CD4-positive, CD25-positive, alpha-beta regulatory T cell (primary cell): ENCODE measurements around the gene DYNLT2. TPM values are rescaled to one million over a fixed set of nuclear protein-coding genes. Genes with fewer than 3 reads are reported as not detected.

Experiments used
- ATAC-seq, 2 donors: fragments of 150-1000 bp; cut with Tn5 transposase; one replicate each; pipeline ENCODE4 v1.10.0; 2021; ENCODE audit warnings: low read depth in 2 of 2, moderate number of reproducible peaks in 2 of 2, moderate library complexity in 1 of 2
- DNase-seq, 3 donors: peaks; one replicate each; pipeline versions ENCODE4 v3.0.0 to v3.0.0-alpha.2; 2012 to 2022; ENCODE audit warnings: mixed read lengths in 1 of 3
- H3K27ac ChIP-seq: one replicate; pipeline ENCODE4 v1.7.0; 2013; ENCODE audit warnings: mild to moderate bottlenecking, low read length; ENCODE audit not compliant: insufficient read depth, poor library complexity, severe bottlenecking
- H3K27me3 ChIP-seq: one replicate; pipeline ENCODE4 v1.7.0; 2013; ENCODE audit warnings: low read length; ENCODE audit not compliant: control insufficient read depth, insufficient read depth
- H3K36me3 ChIP-seq: one replicate; pipeline ENCODE4 v1.7.0; 2013; ENCODE audit warnings: mild to moderate bottlenecking, low read length, moderate library complexity; ENCODE audit not compliant: control insufficient read depth, insufficient read depth
- H3K4me1 ChIP-seq: 2 replicates; pipeline ENCODE4 v1.7.0; 2013; ENCODE audit warnings: mild to moderate bottlenecking, low read length; ENCODE audit not compliant: insufficient read depth, control insufficient read depth, poor library complexity, severe bottlenecking
- H3K4me3 ChIP-seq: one replicate; pipeline ENCODE4 v1.7.0; 2013; ENCODE audit warnings: low read depth, mild to moderate bottlenecking, low read length, moderate library complexity
- H3K9me3 ChIP-seq, 2 experiments: 1 replicate in 1 of 2; 2 replicates in 1 of 2; pipeline ENCODE4 v1.7.0; 2013; ENCODE audit warnings: low read length in 2 of 2, mild to moderate bottlenecking in 1 of 2, moderate library complexity in 1 of 2; ENCODE audit not compliant: control insufficient read depth in 2 of 2
- H3K27ac Mint-ChIP-seq, 3 donors: one replicate each; pipeline ENCODE4 v1.8.0; 2020 to 2022; ENCODE audit warnings: mild to moderate bottlenecking in 3 of 3, mixed read lengths in 3 of 3, moderate library complexity in 2 of 3
- H3K27me3 Mint-ChIP-seq: one replicate; pipeline ENCODE4 v1.8.0; 2022; ENCODE audit warnings: mild to moderate bottlenecking, mixed read lengths
- H3K36me3 Mint-ChIP-seq: one replicate; pipeline ENCODE4 v1.8.0; 2020; ENCODE audit warnings: mixed read lengths
- H3K4me1 Mint-ChIP-seq, 4 donors: one replicate each; pipeline ENCODE4 v1.8.0; 2020 to 2022; ENCODE audit warnings: mixed read lengths in 4 of 4, mild to moderate bottlenecking in 1 of 4
- H3K4me3 Mint-ChIP-seq, 4 donors: one replicate each; pipeline ENCODE4 v1.8.0; 2020 to 2022; ENCODE audit warnings: mild to moderate bottlenecking in 4 of 4, mixed read lengths in 4 of 4, moderate library complexity in 3 of 4
- H3K9me3 Mint-ChIP-seq, 7 donors: one replicate each; pipeline ENCODE4 v1.8.0; 2020 to 2022; ENCODE audit warnings: mixed read lengths in 7 of 7, mild to moderate bottlenecking in 3 of 7, moderate library complexity in 2 of 7
- polyA plus RNA-seq, 4 donors: library from polyadenylated mRNA; unstranded; fragments of 300-500 nt; fragmentation: Illumina TruSeq; gene quantifications; one replicate each; pipeline ENCODE4 v1.2.3, GENCODE V29; 2021
- total RNA-seq: library from RNA; stranded (reverse); gene quantifications from one replicate; pipeline ENCODE4 v1.2.3, GENCODE V29; 2022

DYNLT2 gene
- total and polyA plus RNA-seq, 5 donors from 2014 or later: 0.48 to 3.9 (median 1.1) TPM

GRCh38 chr6:169726049-169726400 is 25.3 kb downstream of the DYNLT2 start:
- Histone ChIP-seq H3K4me3 (no peak overlapping the region), H3K36me3 (no peaks in the 10 kb centered on the region), H3K27ac (no peak overlapping the region), H3K9me3 (no peaks in the 10 kb centered on the region), H3K4me1 (peaks cover 27% of the 10 kb centered on the region), H3K27me3 (no peaks in the 10 kb centered on the region)
- Mint-ChIP-seq H3K4me3 (peak overlapping the region; percentile 83 to 92 (median 90)), H3K9me3 (no peaks in the 10 kb centered on the region), H3K27ac (peak overlapping the region in 1 of 3 donors; percentile 56), H3K4me1 (peaks cover 13 to 42% (median 25%) of the 10 kb centered on the region in 4 donors), H3K27me3 (peaks cover 4% of the 10 kb centered on the region), H3K36me3 (no peaks in the 10 kb centered on the region)
- DNase-seq: no peak
- no peak for ATAC-seq

DNA sequence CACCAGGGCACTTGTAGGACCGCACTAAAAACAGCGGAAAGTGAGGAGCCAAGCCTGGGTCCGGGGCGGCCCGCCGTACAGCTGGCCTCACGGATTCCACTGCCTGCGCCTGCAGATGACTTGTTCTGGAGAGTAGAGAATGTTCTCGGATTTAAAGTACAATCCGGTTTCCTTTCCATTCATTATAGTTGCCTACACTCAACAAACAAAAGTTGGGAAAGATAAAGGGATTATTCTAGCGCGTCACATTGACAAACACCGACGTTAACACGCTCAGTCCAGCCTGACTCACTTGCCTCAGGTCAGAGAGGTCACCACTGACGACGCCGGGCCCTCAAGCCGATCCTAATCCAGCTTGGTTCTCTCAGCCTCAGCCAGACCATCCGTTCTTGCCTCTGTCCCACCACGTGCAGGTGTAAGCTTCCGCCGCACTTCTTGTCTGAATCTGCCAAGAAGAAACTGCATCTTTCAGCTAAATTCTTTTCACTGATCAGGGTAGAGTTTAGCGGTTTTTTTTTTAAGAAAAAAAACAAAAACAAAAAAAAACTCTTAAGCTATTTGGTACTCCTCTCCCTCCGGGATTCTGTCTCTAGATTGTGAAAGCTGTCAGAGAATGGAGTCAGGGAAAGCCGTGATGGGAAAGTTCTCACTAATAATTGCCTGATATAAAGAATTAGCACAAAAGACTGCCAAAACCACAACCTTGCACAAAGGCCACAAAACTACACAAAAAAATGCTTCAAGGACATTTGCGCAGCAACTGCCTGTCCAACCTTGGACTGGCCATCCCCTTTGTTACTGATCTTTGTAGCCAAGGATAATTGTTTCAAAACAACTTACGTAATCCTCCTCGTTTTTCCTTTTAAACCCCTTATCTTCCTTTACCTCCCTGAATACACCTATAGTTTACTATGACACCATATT is 26.0 kb downstream of the DYNLT2 start:
- Mint-ChIP-seq H3K4me3 (peak overlapping the region; percentile 83 to 92 (median 90)), H3K9me3 (no peaks in the 10 kb centered on the region), H3K27me3 (peaks cover 4% of the 10 kb centered on the region), H3K36me3 (peaks cover under 1% of the 10 kb centered on the region), H3K4me1 (peaks cover 15 to 43% (median 31%) of the 10 kb centered on the region in 4 donors), H3K27ac (peak overlapping the region; percentile 79 to 91 (median 85))
- no peak for ATAC-seq
- peak overlapping the region; percentile 68 for H3K4me3 ChIP-seq
- H3K36me3 ChIP-seq: no peaks in the 10 kb centered on the region
- H3K27me3 ChIP-seq: no peaks in the 10 kb centered on the region
- H3K4me1 ChIP-seq: peaks cover 32% of the 10 kb centered on the region
- DNase-seq: peak in 2 of 3 donors; percentile 9 to 20
- H3K27ac ChIP-seq: peak overlapping the region; percentile 70
- H3K9me3 ChIP-seq: no peaks in the 10 kb centered on the region

DNA sequence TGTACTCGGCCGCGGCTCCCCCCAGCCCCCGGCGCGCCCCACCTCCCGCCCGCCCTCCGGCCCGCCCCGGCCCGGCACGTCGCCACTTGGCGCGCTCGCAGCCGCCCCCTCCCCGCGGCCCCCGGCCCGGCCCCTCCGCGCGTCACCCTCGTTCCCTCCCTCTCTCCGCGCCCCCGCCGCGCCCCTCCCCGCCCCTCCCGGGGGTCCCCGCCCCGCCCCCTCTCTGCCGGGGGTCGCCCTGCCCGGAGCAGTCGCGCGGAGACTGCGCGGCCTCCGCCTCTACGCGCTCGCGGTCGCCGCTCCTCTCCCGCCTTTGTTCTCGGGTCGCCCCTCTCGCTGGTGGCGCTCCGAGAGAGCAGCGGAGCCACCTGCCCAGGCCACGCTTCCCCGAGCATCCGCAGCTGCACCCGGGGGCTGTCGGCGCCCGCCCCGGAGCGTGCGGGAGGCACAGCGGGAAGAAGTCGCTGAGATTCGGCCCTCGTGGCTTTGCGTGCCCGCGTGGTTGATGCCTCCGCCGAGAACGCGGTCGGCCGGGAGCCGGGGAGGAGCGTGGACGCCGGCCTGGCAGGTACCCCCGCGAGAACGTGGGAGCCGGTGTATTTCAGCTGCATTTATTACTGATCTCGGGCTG is 26.8 kb downstream of the DYNLT2 start, which contains the start of gene PHF10:
PHF10 (minus strand) TSS at position 7 of the 631 bp plus-strand sequence. CDS start 569 bp downstream, outside the sequence.
- peaks cover 19 to 51% (median 37%) of the 10 kb centered on the region in 4 donors for H3K4me1 Mint-ChIP-seq

GRCh38 chr6:169723991-169724493 is 27.3 kb downstream of the DYNLT2 start:
- peaks cover 39% of the 10 kb centered on the region for H3K4me1 ChIP-seq
- Mint-ChIP-seq H3K4me3 (peak overlapping the region in 2 of 4 donors; percentile 63 to 80), H3K27me3 (peaks cover 4% of the 10 kb centered on the region), H3K36me3 (peaks cover 5% of the 10 kb centered on the region), H3K27ac (peak overlapping the region in 1 of 3 donors; percentile 44), H3K4me1 (peaks cover 24 to 56% (median 43%) of the 10 kb centered on the region in 4 donors), H3K9me3 (no peaks in the 10 kb centered on the region)
- no peaks in the 10 kb centered on the region for H3K9me3 ChIP-seq
- H3K4me3 ChIP-seq: no peak overlapping the region
- no peaks in the 10 kb centered on the region for H3K27me3 ChIP-seq
- peak; percentile 45 to 48 for ATAC-seq
- peak overlapping the region; percentile 23 for H3K27ac ChIP-seq
- H3K36me3 ChIP-seq: peaks cover 4% of the 10 kb centered on the region
- DNase-seq: peak; percentile 38 to 48 (median 46)

More for the DNA sequence above, 26.8 kb downstream of the DYNLT2 start, which contains the start of gene PHF10:
- peak within 1 kb of the TSS; percentile 93 to 99 (median 96) for H3K27ac Mint-ChIP-seq
- peaks cover 5% of the 10 kb centered on the region for H3K36me3 Mint-ChIP-seq
- H3K9me3 Mint-ChIP-seq: no peaks in the 10 kb centered on the region
- peak; percentile 61 to 66 (median 61) for DNase-seq
- Histone ChIP-seq H3K27me3 (no peaks in the 10 kb centered on the region), H3K9me3 (no peaks in the 10 kb centered on the region), H3K27ac (peak within 1 kb of the TSS; percentile 85), H3K4me1 (peaks cover 35% of the 10 kb centered on the region), H3K4me3 (peak within 1 kb of the TSS; percentile 98), H3K36me3 (peaks cover 4% of the 10 kb centered on the region)
- peaks cover 4% of the 10 kb centered on the region for H3K27me3 Mint-ChIP-seq
- peak within 1 kb of the TSS; percentile 92 to 96 (median 94) for H3K4me3 Mint-ChIP-seq
- ATAC-seq: peak; percentile 50

DNA sequence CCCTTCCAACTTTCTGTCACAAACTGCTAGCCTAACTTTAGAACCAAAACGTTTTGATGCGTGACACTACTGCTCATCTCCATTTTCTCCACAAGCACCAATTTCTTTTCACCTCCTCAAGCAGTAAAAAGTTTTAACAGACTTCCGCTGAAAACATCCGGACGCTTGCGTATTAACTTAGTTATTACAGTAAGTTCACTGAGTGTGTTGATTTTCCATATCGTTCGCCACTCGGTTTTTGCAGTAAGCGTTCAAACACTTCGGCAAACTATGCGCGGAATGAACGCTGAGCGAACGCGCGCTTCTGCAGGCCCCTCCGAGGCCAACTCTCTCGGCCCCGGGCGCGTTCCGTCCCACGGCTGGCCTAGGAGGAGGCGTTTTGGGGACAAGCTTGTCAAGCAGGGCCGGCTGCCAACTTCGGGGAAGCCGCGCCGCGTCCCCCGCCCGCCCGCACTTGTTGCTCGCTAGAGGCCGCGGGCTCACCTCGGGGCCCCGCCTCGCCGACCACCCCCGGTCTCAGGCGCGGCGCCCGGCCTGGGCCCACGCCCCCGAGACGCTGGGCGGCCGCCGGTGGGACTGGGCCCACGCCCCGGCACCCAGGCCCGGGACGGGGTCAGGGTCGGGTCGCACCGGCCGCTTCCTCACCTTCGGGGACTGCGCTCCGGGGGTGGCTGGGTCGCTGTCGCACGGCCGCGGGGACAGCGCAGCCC is 28.0 kb downstream of the DYNLT2 start:
- Histone ChIP-seq H3K4me1 (peaks cover 45% of the 10 kb centered on the region), H3K9me3 (no peaks in the 10 kb centered on the region)

DNA sequence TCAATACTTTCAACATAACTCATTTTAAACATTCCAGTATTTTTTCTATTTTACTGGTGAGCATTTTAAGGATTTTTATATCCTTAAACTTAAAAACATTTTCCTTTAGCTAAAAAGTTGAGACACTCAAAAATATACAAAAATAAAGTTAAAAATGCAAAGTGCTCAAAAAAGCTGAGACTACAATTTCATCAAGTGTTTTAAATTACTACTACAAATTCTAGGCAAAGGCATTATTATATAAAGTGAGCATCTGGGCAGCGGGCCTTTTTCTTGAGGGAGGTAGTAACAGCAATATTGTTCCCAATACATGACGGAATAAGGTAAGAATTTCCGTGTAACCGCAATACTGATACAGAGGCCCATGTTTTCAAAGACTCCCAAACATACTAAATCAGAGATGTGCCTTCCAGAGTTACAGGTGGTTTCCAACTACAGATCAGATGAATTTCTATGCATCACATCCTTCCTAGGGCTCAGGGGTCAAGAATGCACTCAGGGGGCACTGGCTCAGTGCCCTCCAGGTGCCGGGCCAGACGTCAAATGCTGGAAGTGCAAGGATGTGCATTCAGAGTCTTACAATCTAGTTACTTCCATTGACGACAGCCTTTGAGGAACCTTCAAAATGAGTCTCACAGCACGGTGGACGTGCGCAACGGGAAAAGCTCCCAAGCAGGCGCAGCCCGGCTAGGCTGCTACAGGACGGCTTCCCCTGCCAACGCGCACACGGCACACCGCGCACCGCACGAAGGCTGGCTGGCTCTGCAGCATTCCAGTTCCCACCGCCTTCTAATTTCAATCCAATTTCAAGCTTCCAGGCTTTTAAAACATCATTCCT is 28.8 kb downstream of the DYNLT2 start:
- H3K27me3 Mint-ChIP-seq: peaks cover 4% of the 10 kb centered on the region
- H3K36me3 Mint-ChIP-seq: peaks cover 5% of the 10 kb centered on the region
- H3K4me3 Mint-ChIP-seq: peak overlapping the region; percentile 92 to 96 (median 94)
- no peak for DNase-seq
- no peaks in the 10 kb centered on the region for H3K9me3 ChIP-seq
- H3K36me3 ChIP-seq: peaks cover 4% of the 10 kb centered on the region
- H3K27ac ChIP-seq: peak overlapping the region; percentile 85
- no peaks in the 10 kb centered on the region for H3K27me3 ChIP-seq
- peak overlapping the region; percentile 98 for H3K4me3 ChIP-seq
- H3K4me1 Mint-ChIP-seq: peaks cover 27 to 59% (median 48%) of the 10 kb centered on the region in 4 donors
- ATAC-seq: peak; percentile 23 to 24
- peak overlapping the region; percentile 93 to 99 (median 96) for H3K27ac Mint-ChIP-seq
- H3K9me3 Mint-ChIP-seq: no peaks in the 10 kb centered on the region
- H3K4me1 ChIP-seq: peaks cover 47% of the 10 kb centered on the region

More for the DNA sequence above, 28.0 kb downstream of the DYNLT2 start:
- peaks cover 5% of the 10 kb centered on the region for H3K36me3 Mint-ChIP-seq
- H3K4me3 ChIP-seq: peak overlapping the region; percentile 98
- H3K4me3 Mint-ChIP-seq: peak overlapping the region; percentile 92 to 96 (median 94)
- H3K4me1 Mint-ChIP-seq: peaks cover 27 to 59% (median 46%) of the 10 kb centered on the region in 4 donors
- peaks cover 4% of the 10 kb centered on the region for H3K36me3 ChIP-seq
- peak overlapping the region; percentile 85 for H3K27ac ChIP-seq
- H3K27me3 Mint-ChIP-seq: peaks cover 4% of the 10 kb centered on the region
- peak overlapping the region; percentile 93 to 99 (median 96) for H3K27ac Mint-ChIP-seq
- no peaks in the 10 kb centered on the region for H3K9me3 Mint-ChIP-seq
- no peaks in the 10 kb centered on the region for H3K27me3 ChIP-seq
- DNase-seq (peak; percentile 58 to 82 (median 80)), ATAC-seq (peak; percentile 43 to 44)
